ENCODE results near the gene LPO. TPM values are rescaled to one million over a fixed set of nuclear protein-coding genes. Genes with fewer than 3 reads are reported as not detected.

LPO gene
- total RNA-seq, 1 experiment from 2014 or later: 0.20 TPM

- peaks cover 11% of the 10 kb centered on the region for H3K4me1 Mint-ChIP-seq
- H3K9me3 Mint-ChIP-seq: no peaks in the 10 kb centered on the region
- H3K27me3 Mint-ChIP-seq (ENCODE audit: low read depth): no peaks in the 10 kb centered on the region; the same call in 1 of the 2 replicates
- ATAC-seq (no peak), DNase-seq (ENCODE audit: low spot score) (no peak)
- no peaks in the 10 kb centered on the region for H3K36me3 Mint-ChIP-seq
- no peak overlapping the region for H3K27ac Mint-ChIP-seq
- CTCF ChIA-PET: interaction anchor here (0.9 to 7.1 kb wide), 16 partner anchors 12 to 209 kb away, joined by 3 to 97 read pairs (median 6); partner anchors contain the start of genes MPO and RNF43
- POLR2A ChIA-PET: no interaction called here
- TF ChIP-seq CTCF (IDR thresholded peaks at IDR 0.05) (no peak), ZBTB43 (CRISPR knock-in tag; IDR thresholded peaks at IDR 0.05) (no peak), ZNF416 (CRISPR knock-in tag; IDR thresholded peaks at IDR 0.05) (no peak), E2F1 (CRISPR knock-in tag; IDR thresholded peaks at IDR 0.05) (no peak), ATF6 (CRISPR knock-in tag; IDR thresholded peaks at IDR 0.05) (no peak), ATF3 (CRISPR knock-in tag; conservative IDR thresholded peaks at IDR 0.05) (no peak)
- no peak overlapping the region for H3K4me3 Mint-ChIP-seq
Observed at GRCh38 chr17:58304750-58305486, 66.5 kb downstream of the LPO start.

- Mint-ChIP-seq H3K27ac (no peak overlapping the region), H3K4me1 (peaks cover 11% of the 10 kb centered on the region), H3K27me3 (ENCODE audit: low read depth) (no peaks in the 10 kb centered on the region; the same call in 1 of the 2 replicates), H3K4me3 (no peak overlapping the region), H3K36me3 (no peaks in the 10 kb centered on the region), H3K9me3 (no peaks in the 10 kb centered on the region)
- DNase-seq (ENCODE audit: low spot score): no peak
- ATAC-seq: no peak
- CTCF ChIA-PET: interaction anchor here (0.9 to 7.1 kb wide), 10 partner anchors 11 to 208 kb away, joined by 3 to 97 read pairs (median 4); no protein-coding TSS in a partner anchor
- TF ChIP-seq FOXP4 (CRISPR knock-in tag; IDR thresholded peaks at IDR 0.05) (no peak), ZNF121 (CRISPR knock-in tag; IDR thresholded peaks at IDR 0.05) (no peak), AFF4 (CRISPR knock-in tag; IDR thresholded peaks at IDR 0.05; ENCODE audit: borderline replicate concordance) (no peak), ZNF396 (CRISPR knock-in tag; IDR thresholded peaks at IDR 0.05; ENCODE audit: borderline replicate concordance) (no peak), ATF2 (CRISPR knock-in tag; IDR thresholded peaks at IDR 0.05; ENCODE audit: borderline replicate concordance, low read depth) (no peak), RORB (CRISPR knock-in tag; IDR thresholded peaks at IDR 0.05) (no peak), E2F4 (CRISPR knock-in tag; IDR thresholded peaks at IDR 0.05; ENCODE audit: borderline replicate concordance, low read depth) (no peak)
- POLR2A ChIA-PET: no interaction called here
Observed at GRCh38 chr17:58305626-58306025, 67.2 kb downstream of the LPO start.
